Neural progenitor cell (in vitro differentiated cells): ENCODE measurements around the gene ZDHHC12. TPM values are rescaled to one million over a fixed set of nuclear protein-coding genes. Genes with fewer than 3 reads are reported as not detected.
A peak's percentile ranks its signal among the peaks of the same experiment; 100 is the strongest.

Source experiments
- DNase-seq: peaks from one replicate; pipeline ENCODE4 v3.0.0-alpha.2; 2016; ENCODE audit warnings: low spot score
- H2AFZ ChIP-seq: fragments of 200-600 bp; sonication (generic); replicated peaks from 2 replicates; pipeline ENCODE4 v1.6.1; 2016; ENCODE audit warnings: antibody characterized with exemption
- H3F3A ChIP-seq: fragments of 200-600 bp; sonication (generic); 2 replicates; pipeline ENCODE4 v1.6.1; 2016; ENCODE audit warnings: antibody characterized with exemption, low read depth
- H3K27ac ChIP-seq: fragments of 200-600 bp; sonication (generic); 2 replicates; pipeline ENCODE4 v1.5.1; 2016; ENCODE audit warnings: mild to moderate bottlenecking
- H3K27me3 ChIP-seq: fragments of 200-600 bp; sonication (generic); 2 replicates; pipeline ENCODE4 v1.6.1; 2016; ENCODE audit warnings: mild to moderate bottlenecking, moderate library complexity
- H3K36me3 ChIP-seq: fragments of 200-600 bp; sonication (generic); 2 replicates; pipeline ENCODE4 v1.5.1; 2016
- H3K4me1 ChIP-seq: fragments of 200-600 bp; sonication (generic); 2 replicates; pipeline ENCODE4 v1.6.1; 2016; ENCODE audit warnings: mixed run types
- H3K4me2 ChIP-seq: fragments of 200-600 bp; sonication (generic); 2 replicates; pipeline ENCODE4 v1.6.1; 2016
- H3K4me3 ChIP-seq: fragments of 200-600 bp; sonication (generic); 2 replicates; pipeline ENCODE4 v1.5.1; 2016
- H3K79me2 ChIP-seq: fragments of 200-600 bp; sonication (generic); 2 replicates; pipeline ENCODE4 v1.6.1; 2016; ENCODE audit warnings: low read depth
- H3K9ac ChIP-seq: fragments of 200-600 bp; sonication (generic); 2 replicates; pipeline ENCODE4 v1.6.1; 2016
- H3K9me3 ChIP-seq: fragments of 200-600 bp; sonication (generic); 2 replicates; pipeline ENCODE4 v1.5.1; 2016; ENCODE audit warnings: low read depth
- H4K20me1 ChIP-seq: fragments of 200-600 bp; sonication (generic); 2 replicates; pipeline ENCODE4 v1.6.1; 2016; ENCODE audit warnings: low read depth
- H3K27ac Mint-ChIP-seq: 3 replicates; pipeline ENCODE4 v1.8.0; 2021; ENCODE audit warnings: mixed read lengths
- H3K27me3 Mint-ChIP-seq: 2 replicates; pipeline ENCODE4 v1.8.0; 2022; ENCODE audit warnings: low read depth, mild to moderate bottlenecking, inconsistent platforms, moderate library complexity, mixed read lengths; ENCODE audit not compliant: insufficient read depth
- H3K36me3 Mint-ChIP-seq: 3 replicates; pipeline ENCODE4 v1.8.0; 2021; ENCODE audit warnings: mixed read lengths
- H3K4me1 Mint-ChIP-seq: 3 replicates; pipeline ENCODE4 v1.8.0; 2021; ENCODE audit warnings: mixed read lengths
- H3K4me3 Mint-ChIP-seq: 3 replicates; pipeline ENCODE4 v1.8.0; 2021; ENCODE audit warnings: mild to moderate bottlenecking, moderate library complexity, mixed read lengths
- H3K9me3 Mint-ChIP-seq: 3 replicates; pipeline ENCODE4 v1.8.0; 2020; ENCODE audit warnings: mixed read lengths
- CTCF ChIP-seq: fragments of 200-600 bp; sonication (generic); IDR thresholded peaks from 2 replicates; pipeline ENCODE4 v1.5.1; 2017; ENCODE audit warnings: antibody characterized with exemption, mild to moderate bottlenecking
- EZH2 ChIP-seq: fragments of 200-600 bp; sonication (generic); IDR thresholded peaks from 2 replicates; pipeline ENCODE4 v1.6.1; 2017; ENCODE audit warnings: antibody characterized with exemption, mild to moderate bottlenecking, moderate library complexity
- EZH2phosphoT487 ChIP-seq: fragments of 200-600 bp; sonication (generic); IDR thresholded peaks from 2 replicates; pipeline ENCODE4 v1.6.1; 2017; ENCODE audit warnings: antibody characterized with exemption
- total RNA-seq: library from RNA; depleted of rRNA; stranded (reverse); fragments of >200 nt; gene quantifications from 2 replicates; pipeline ENCODE4 v1.2.3, GENCODE V29; 2015; ENCODE audit warnings: low replicate concordance

Gene ZDHHC12
- total RNA-seq, 1 donor from 2014 or later = 16.8 TPM

GRCh38 chr9:128731093-128731492, 7.2 kb upstream of the ZDHHC12 start:
- H3K36me3 ChIP-seq = no peaks in the 10 kb centered on the region
- H2AFZ ChIP-seq = no peak overlapping the region
- peaks cover 4% of the 10 kb centered on the region for H3K27me3 Mint-ChIP-seq

GRCh38 chr9:128729766-128730517, 6.0 kb upstream of the ZDHHC12 start:
- Mint-ChIP-seq H3K4me1 (peaks cover 35% of the 10 kb centered on the region), H3K27ac (no peak overlapping the region), H3K36me3 (peaks cover 3% of the 10 kb centered on the region), H3K27me3 (peaks cover 4% of the 10 kb centered on the region), H3K9me3 (no peaks in the 10 kb centered on the region), H3K4me3 (no peak overlapping the region)
- no peak for TF ChIP-seq EZH2
- TF ChIP-seq EZH2phosphoT487 = no peak
- TF ChIP-seq CTCF = no peak
- H3K9ac ChIP-seq = no peak overlapping the region
- no peaks in the 10 kb centered on the region for H3K36me3 ChIP-seq
- H3K9me3 ChIP-seq = no peaks in the 10 kb centered on the region
- no peak overlapping the region for H2AFZ ChIP-seq
- no peaks in the 10 kb centered on the region for H4K20me1 ChIP-seq
- H3K4me1 ChIP-seq = no peaks in the 10 kb centered on the region
- no peak overlapping the region for H3K4me3 ChIP-seq
- H3K27me3 ChIP-seq = no peaks in the 10 kb centered on the region
- H3K27ac ChIP-seq = no peak overlapping the region
- H3F3A ChIP-seq = peaks cover 23% of the 10 kb centered on the region
- no peak for DNase-seq
- H3K79me2 ChIP-seq = no peaks in the 10 kb centered on the region
- H3K4me2 ChIP-seq = no peak overlapping the region

More at GRCh38 chr9:128731093-128731492, 7.2 kb upstream of the ZDHHC12 start:
- H3K9ac ChIP-seq = no peak overlapping the region
- no peak overlapping the region for H3K4me3 ChIP-seq
- no peaks in the 10 kb centered on the region for H3K9me3 ChIP-seq
- no peak overlapping the region for H3K4me2 ChIP-seq
- H4K20me1 ChIP-seq = no peaks in the 10 kb centered on the region
- H3K27me3 ChIP-seq = no peaks in the 10 kb centered on the region
- H3K79me2 ChIP-seq = no peaks in the 10 kb centered on the region
- no peak overlapping the region for H3K27ac Mint-ChIP-seq
- no peaks in the 10 kb centered on the region for H3K4me1 ChIP-seq
- no peak overlapping the region for H3K27ac ChIP-seq
- peaks cover 11% of the 10 kb centered on the region for H3F3A ChIP-seq
- no peak for TF ChIP-seq CTCF
- H3K4me1 Mint-ChIP-seq = peaks cover 31% of the 10 kb centered on the region
- no peaks in the 10 kb centered on the region for H3K9me3 Mint-ChIP-seq
- no peak overlapping the region for H3K4me3 Mint-ChIP-seq
- DNase-seq = no peak
- peaks cover 4% of the 10 kb centered on the region for H3K36me3 Mint-ChIP-seq

GRCh38 chr9:128729302-128729701, 5.4 kb upstream of the ZDHHC12 start:
- Histone ChIP-seq H3K4me1 (no peaks in the 10 kb centered on the region), H4K20me1 (no peaks in the 10 kb centered on the region), H3K4me3 (no peak overlapping the region), H3K27ac (no peak overlapping the region), H3K36me3 (no peaks in the 10 kb centered on the region), H3K27me3 (no peaks in the 10 kb centered on the region), H3K9me3 (no peaks in the 10 kb centered on the region), H3K4me2 (no peak overlapping the region), H2AFZ (no peak overlapping the region), H3K79me2 (no peaks in the 10 kb centered on the region), H3K9ac (no peak overlapping the region), H3F3A (peaks cover 26% of the 10 kb centered on the region)
- Mint-ChIP-seq H3K9me3 (no peaks in the 10 kb centered on the region), H3K4me3 (no peak overlapping the region), H3K4me1 (peaks cover 39% of the 10 kb centered on the region), H3K27ac (peak overlapping the region; percentile 76), H3K36me3 (no peaks in the 10 kb centered on the region), H3K27me3 (peaks cover 4% of the 10 kb centered on the region)
- TF ChIP-seq EZH2phosphoT487 = no peak
- no peak for TF ChIP-seq CTCF
- no peak for TF ChIP-seq EZH2
- DNase-seq = no peak
